Measurements from ENCODE around the gene FMN2. TPM values are rescaled to one million over a fixed set of nuclear protein-coding genes. Genes with fewer than 3 reads are reported as not detected.

Gene FMN2
- total RNA-seq, 2 experiments from 2014 or later = not detected

- no peaks in the 10 kb centered on the region for H3K36me3 Mint-ChIP-seq
- intact Hi-C loops (cut with micrococcal nuclease) = loop anchor here (10.0 kb wide), 1 partner anchor 267 kb away; no protein-coding TSS in a partner anchor
- H3K4me1 Mint-ChIP-seq (ENCODE audit: low read depth) = peaks cover 8% of the 10 kb centered on the region
- DNase-seq = no peak
- no peak overlapping the region for H3K27ac Mint-ChIP-seq
- ChIA-PET POLR2A (no interaction called here), CTCF (no interaction called here)
- no peaks in the 10 kb centered on the region for H3K27me3 Mint-ChIP-seq
- H3K4me3 Mint-ChIP-seq = no peak overlapping the region
- H3K9me3 Mint-ChIP-seq = no peaks in the 10 kb centered on the region
Observed at GRCh38 chr1:240462277-240462676, 370.6 kb downstream of the FMN2 start.

GRCh38 chr1:240462766-240463395 lies 371.2 kb downstream of the FMN2 start:
- ChIA-PET POLR2A (no interaction called here), CTCF (no interaction called here)
- Mint-ChIP-seq H3K27me3 (no peaks in the 10 kb centered on the region), H3K36me3 (no peaks in the 10 kb centered on the region), H3K27ac (no peak overlapping the region), H3K4me3 (no peak overlapping the region), H3K4me1 (ENCODE audit: low read depth) (peaks cover 8% of the 10 kb centered on the region), H3K9me3 (no peaks in the 10 kb centered on the region)
- DNase-seq = no peak
- intact Hi-C loops (cut with micrococcal nuclease) = loop anchor here (10.0 kb wide), 1 partner anchor 268 kb away; no protein-coding TSS in a partner anchor

GRCh38 chr1:240464099-240464498 lies 372.4 kb downstream of the FMN2 start:
- H3K27me3 Mint-ChIP-seq = no peaks in the 10 kb centered on the region
- no peaks in the 10 kb centered on the region for H3K9me3 Mint-ChIP-seq
- ChIA-PET POLR2A (no interaction called here), CTCF (interaction anchor here (1.0 kb wide), 1 partner anchor 228 kb away, joined by 3 read pairs; no protein-coding TSS in a partner anchor)
- no peak for DNase-seq
- no peaks in the 10 kb centered on the region for H3K36me3 Mint-ChIP-seq
- peaks cover 8% of the 10 kb centered on the region for H3K4me1 Mint-ChIP-seq (ENCODE audit: low read depth)
- H3K4me3 Mint-ChIP-seq = no peak overlapping the region
- H3K27ac Mint-ChIP-seq = no peak overlapping the region
- intact Hi-C loops (cut with micrococcal nuclease) = loop anchor here (10.0 kb wide), 1 partner anchor 269 kb away; no protein-coding TSS in a partner anchor

- peaks cover 8% of the 10 kb centered on the region for H3K4me1 Mint-ChIP-seq (ENCODE audit: low read depth)
- ChIA-PET CTCF (interaction anchor here (1.3 to 1.6 kb wide), 2 partner anchors 10 to 143 kb away, joined by 3 to 4 read pairs; no protein-coding TSS in a partner anchor), POLR2A (no interaction called here)
- no peaks in the 10 kb centered on the region for H3K27me3 Mint-ChIP-seq
- intact Hi-C loops (cut with micrococcal nuclease) = loop anchor here (10.0 kb wide), 1 partner anchor 271 kb away; no protein-coding TSS in a partner anchor
- H3K9me3 Mint-ChIP-seq = no peaks in the 10 kb centered on the region
- H3K36me3 Mint-ChIP-seq = no peaks in the 10 kb centered on the region
- no peak overlapping the region for H3K4me3 Mint-ChIP-seq
- no peak overlapping the region for H3K27ac Mint-ChIP-seq
- no peak for DNase-seq
Observed at GRCh38 chr1:240465531-240465940, 373.9 kb downstream of the FMN2 start.

GRCh38 chr1:240466509-240466908 lies 374.8 kb downstream of the FMN2 start:
- DNase-seq = no peak
- ChIA-PET POLR2A (no interaction called here), CTCF (interaction anchor here (0.7 to 1.3 kb wide), 2 partner anchors 11 to 344 kb away, joined by 4 to 5 read pairs; no protein-coding TSS in a partner anchor)
- H3K27me3 Mint-ChIP-seq = no peaks in the 10 kb centered on the region
- no peak overlapping the region for H3K4me3 Mint-ChIP-seq
- H3K27ac Mint-ChIP-seq = no peak overlapping the region
- intact Hi-C loops (cut with micrococcal nuclease) = loop anchor here (10.0 kb wide), 1 partner anchor 272 kb away; no protein-coding TSS in a partner anchor
- H3K4me1 Mint-ChIP-seq (ENCODE audit: low read depth) = peaks cover 8% of the 10 kb centered on the region
- H3K36me3 Mint-ChIP-seq = no peaks in the 10 kb centered on the region
- H3K9me3 Mint-ChIP-seq = no peaks in the 10 kb centered on the region

- ChIA-PET POLR2A (no interaction called here), CTCF (no interaction called here)
- Mint-ChIP-seq H3K27ac (no peak overlapping the region), H3K9me3 (no peaks in the 10 kb centered on the region), H3K4me1 (ENCODE audit: low read depth) (peaks cover 8% of the 10 kb centered on the region), H3K4me3 (no peak overlapping the region), H3K27me3 (no peaks in the 10 kb centered on the region), H3K36me3 (no peaks in the 10 kb centered on the region)
- intact Hi-C loops (cut with micrococcal nuclease) = loop anchor here (10.0 kb wide), 1 partner anchor 273 kb away; no protein-coding TSS in a partner anchor
- DNase-seq = no peak
Observed at GRCh38 chr1:240467895-240468294, 376.2 kb downstream of the FMN2 start.

GRCh38 chr1:240468656-240469055 lies 377.0 kb downstream of the FMN2 start:
- POLR2A ChIA-PET = no interaction called here
- no peaks in the 10 kb centered on the region for H3K27me3 Mint-ChIP-seq
- H3K4me3 Mint-ChIP-seq = no peak overlapping the region
- intact Hi-C loops (cut with micrococcal nuclease) = loop anchor here (10.0 kb wide), 1 partner anchor 274 kb away; no protein-coding TSS in a partner anchor
- H3K9me3 Mint-ChIP-seq = no peaks in the 10 kb centered on the region
- DNase-seq = no peak
- CTCF ChIA-PET = no interaction called here
- H3K27ac Mint-ChIP-seq = no peak overlapping the region
- H3K4me1 Mint-ChIP-seq (ENCODE audit: low read depth) = peaks cover 8% of the 10 kb centered on the region
- no peaks in the 10 kb centered on the region for H3K36me3 Mint-ChIP-seq

GRCh38 chr1:240474133-240474614 lies 382.5 kb downstream of the FMN2 start:
- ChIA-PET CTCF (no interaction called here), POLR2A (no interaction called here)
- Mint-ChIP-seq H3K36me3 (no peaks in the 10 kb centered on the region), H3K4me3 (no peak overlapping the region), H3K27me3 (no peaks in the 10 kb centered on the region), H3K27ac (no peak overlapping the region), H3K4me1 (ENCODE audit: low read depth) (no peaks in the 10 kb centered on the region), H3K9me3 (no peaks in the 10 kb centered on the region)
- intact Hi-C loops (cut with micrococcal nuclease) = no loop called here
- no peak for DNase-seq

GRCh38 chr1:240475832-240476231 lies 384.1 kb downstream of the FMN2 start:
- no peaks in the 10 kb centered on the region for H3K27me3 Mint-ChIP-seq
- H3K27ac Mint-ChIP-seq = no peak overlapping the region
- CTCF ChIA-PET = no interaction called here
- POLR2A ChIA-PET = no interaction called here
- H3K4me1 Mint-ChIP-seq (ENCODE audit: low read depth) = no peaks in the 10 kb centered on the region
- DNase-seq = no peak
- H3K9me3 Mint-ChIP-seq = no peaks in the 10 kb centered on the region
- intact Hi-C loops (cut with micrococcal nuclease) = no loop called here
- H3K36me3 Mint-ChIP-seq = no peaks in the 10 kb centered on the region
- H3K4me3 Mint-ChIP-seq = no peak overlapping the region

- CTCF ChIA-PET = no interaction called here
- POLR2A ChIA-PET = no interaction called here
- no peaks in the 10 kb centered on the region for H3K27me3 Mint-ChIP-seq
- intact Hi-C loops (cut with micrococcal nuclease) = no loop called here
- H3K4me1 Mint-ChIP-seq (ENCODE audit: low read depth) = no peaks in the 10 kb centered on the region
- no peak overlapping the region for H3K4me3 Mint-ChIP-seq
- H3K36me3 Mint-ChIP-seq = no peaks in the 10 kb centered on the region
- no peak overlapping the region for H3K27ac Mint-ChIP-seq
- H3K9me3 Mint-ChIP-seq = no peaks in the 10 kb centered on the region
- DNase-seq = no peak
Observed at GRCh38 chr1:240478536-240478935, 386.9 kb downstream of the FMN2 start.

GRCh38 chr1:240484804-240485443 lies 393.2 kb downstream of the FMN2 start:
- H3K27me3 Mint-ChIP-seq = no peaks in the 10 kb centered on the region
- H3K9me3 Mint-ChIP-seq = no peaks in the 10 kb centered on the region
- no peak overlapping the region for H3K27ac Mint-ChIP-seq
- ChIA-PET POLR2A (no interaction called here), CTCF (no interaction called here)
- H3K4me3 Mint-ChIP-seq = no peak overlapping the region
- no peak for DNase-seq
- H3K4me1 Mint-ChIP-seq (ENCODE audit: low read depth) = no peaks in the 10 kb centered on the region
- H3K36me3 Mint-ChIP-seq = no peaks in the 10 kb centered on the region
- intact Hi-C loops (cut with micrococcal nuclease) = no loop called here

- Mint-ChIP-seq H3K9me3 (no peaks in the 10 kb centered on the region), H3K27ac (no peak overlapping the region), H3K27me3 (no peaks in the 10 kb centered on the region), H3K36me3 (no peaks in the 10 kb centered on the region), H3K4me1 (ENCODE audit: low read depth) (no peaks in the 10 kb centered on the region), H3K4me3 (no peak overlapping the region)
- CTCF ChIA-PET = no interaction called here
- DNase-seq = no peak
- POLR2A ChIA-PET = no interaction called here
- intact Hi-C loops (cut with micrococcal nuclease) = no loop called here
Observed at GRCh38 chr1:240486611-240487010, 394.9 kb downstream of the FMN2 start.

- no peak overlapping the region for H3K27ac Mint-ChIP-seq
- H3K36me3 Mint-ChIP-seq = peaks cover 1% of the 10 kb centered on the region
- ChIA-PET POLR2A (no interaction called here), CTCF (no interaction called here)
- no peaks in the 10 kb centered on the region for H3K9me3 Mint-ChIP-seq
- H3K4me3 Mint-ChIP-seq = no peak overlapping the region
- no peak for DNase-seq
- no peaks in the 10 kb centered on the region for H3K4me1 Mint-ChIP-seq (ENCODE audit: low read depth)
- H3K27me3 Mint-ChIP-seq = no peaks in the 10 kb centered on the region
- intact Hi-C loops (cut with micrococcal nuclease) = no loop called here
Observed at GRCh38 chr1:240487493-240487892, 395.8 kb downstream of the FMN2 start.

Data from activated CD4-positive, alpha-beta memory T cell treated with anti-CD3 and anti-CD28 coated beads for 36 hours (primary cell).